Neural cell (in vitro differentiated cells): ENCODE results near the gene TEX30. TPM values are rescaled to one million over a fixed set of nuclear protein-coding genes. Genes with fewer than 3 reads are reported as not detected.
A peak's percentile ranks its signal among the peaks of the same experiment; 100 is the strongest.

ENCODE experiments used
- H2AFZ ChIP-seq: fragments of 200-600, 300-800 bp; sonication (generic), shearing (Covaris generic); 2 replicates; pipeline ENCODE4 v1.6.0; 2014; ENCODE audit warnings: low read depth, mild to moderate bottlenecking, antibody characterized with exemption, low read length, moderate library complexity
- H3F3A ChIP-seq: fragments of 200-600 bp; shearing (Covaris generic); 2 replicates; pipeline ENCODE4 v1.6.1; 2016; ENCODE audit warnings: mild to moderate bottlenecking, moderate library complexity, mixed read lengths, antibody characterized with exemption, low read length; ENCODE audit not compliant: insufficient read depth, poor library complexity, severe bottlenecking
- H3K27ac ChIP-seq: fragments of 200-600, 300-800 bp; sonication (generic), shearing (Covaris generic); 2 replicates; pipeline ENCODE4 v1.5.1; 2014; ENCODE audit warnings: mild to moderate bottlenecking, low read length, moderate library complexity
- H3K27me3 ChIP-seq: fragments of 300-800, 200-600 bp; sonication (generic), shearing (Covaris generic); 2 replicates; pipeline ENCODE4 v1.6.0; 2014; ENCODE audit warnings: mild to moderate bottlenecking, low read depth, low read length, moderate library complexity; ENCODE audit not compliant: insufficient read depth
- H3K36me3 ChIP-seq: fragments of 300-800, 200-600 bp; sonication (generic), shearing (Covaris generic); 2 replicates; pipeline ENCODE4 v1.5.1; 2014; ENCODE audit warnings: mild to moderate bottlenecking, antibody characterized with exemption, low read length, moderate library complexity; ENCODE audit not compliant: insufficient read depth
- H3K4me2 ChIP-seq: fragments of 300-800, 200-600 bp; sonication (generic), shearing (Covaris generic); 2 replicates; pipeline ENCODE4 v1.6.0; 2014; ENCODE audit warnings: mild to moderate bottlenecking, low read length
- H3K4me3 ChIP-seq: fragments of 300-800, 200-600 bp; sonication (generic), shearing (Covaris generic); 2 replicates; pipeline ENCODE4 v1.5.1; 2014; ENCODE audit warnings: mild to moderate bottlenecking, low read length, moderate library complexity
- H3K79me2 ChIP-seq: fragments of 200-600 bp; shearing (Covaris generic); replicated peaks from 2 replicates; pipeline ENCODE4 v1.6.0; 2014; ENCODE audit warnings: mild to moderate bottlenecking, low read length, moderate library complexity; ENCODE audit not compliant: insufficient read depth
- H3K9ac ChIP-seq: fragments of 300-800, 200-600 bp; sonication (generic), shearing (Covaris generic); 2 replicates; pipeline ENCODE4 v1.6.1; 2016; ENCODE audit warnings: mild to moderate bottlenecking, low read length, mixed read lengths
- H3K9me2 ChIP-seq: fragments of 200-600 bp; shearing (Covaris generic); 2 replicates; pipeline ENCODE4 v1.6.1; 2016; ENCODE audit warnings: mild to moderate bottlenecking, low read length, mixed read lengths; ENCODE audit not compliant: insufficient read depth
- H3K9me3 ChIP-seq: fragments of 200-600, 300-800 bp; sonication (generic), shearing (Covaris generic); 2 replicates; pipeline ENCODE4 v1.6.1; 2016; ENCODE audit warnings: mild to moderate bottlenecking, mixed run types, low read length, moderate library complexity, mixed read lengths
- H4K20me1 ChIP-seq: fragments of 200-600 bp; shearing (Covaris generic); 2 replicates; pipeline ENCODE4 v1.6.1; 2016; ENCODE audit warnings: mild to moderate bottlenecking, mixed run types; ENCODE audit not compliant: insufficient read depth
- EP300 ChIP-seq: fragments of 450-650 bp; conservative IDR thresholded peaks from 2 replicates; pipeline ENCODE4 v1.6.1; 2014; ENCODE audit warnings: antibody characterized with exemption, mild to moderate bottlenecking, moderate library complexity; ENCODE audit not compliant: poor library complexity, severe bottlenecking
- EZH2 ChIP-seq: fragments of 200-600, 300-800 bp; shearing (Covaris generic), sonication (generic); IDR thresholded peaks from 2 replicates; pipeline ENCODE4 v1.6.1; 2014; ENCODE audit warnings: antibody characterized with exemption, low read length, borderline replicate concordance, mild to moderate bottlenecking; ENCODE audit not compliant: insufficient read depth, poor library complexity, severe bottlenecking
- MXI1 ChIP-seq: fragments of 450-650 bp; conservative IDR thresholded peaks from 2 replicates; pipeline ENCODE4 v1.6.1; 2014; ENCODE audit warnings: antibody characterized with exemption, mild to moderate bottlenecking; ENCODE audit not compliant: poor library complexity, severe bottlenecking
- POLR2AphosphoS5 ChIP-seq: IDR thresholded peaks from 2 replicates; pipeline ENCODE4 v1.6.1; 2012
- RAD21 ChIP-seq: fragments of 450-650 bp; conservative IDR thresholded peaks from 2 replicates; pipeline ENCODE4 v1.6.1; 2014; ENCODE audit warnings: antibody characterized with exemption, mild to moderate bottlenecking, moderate library complexity
- SMC3 ChIP-seq: fragments of 450-650 bp; conservative IDR thresholded peaks from 2 replicates; pipeline ENCODE4 v1.6.1; 2014; ENCODE audit warnings: antibody characterized with exemption, mild to moderate bottlenecking, moderate library complexity; ENCODE audit not compliant: poor library complexity
- TAF1 ChIP-seq: IDR thresholded peaks from 2 replicates; pipeline ENCODE4 v1.6.1; 2012; ENCODE audit warnings: low read depth
- polyA plus RNA-seq: library from polyadenylated mRNA; depleted of rRNA; stranded (reverse); fragments of >200 nt; gene quantifications from 2 replicates; pipeline ENCODE4 v1.2.3, GENCODE V29; 2014
- TF ChIP-seq, protein P1 (sequence below): fragments of 450-650 bp; IDR thresholded peaks from 2 replicates; pipeline ENCODE4 v1.5.1; 2014; ENCODE audit warnings: antibody characterized with exemption, mild to moderate bottlenecking, moderate library complexity; ENCODE audit not compliant: poor library complexity, severe bottlenecking
- TF ChIP-seq, protein P2 (sequence below): IDR thresholded peaks from 2 replicates; pipeline ENCODE4 v1.6.1; 2012; ENCODE audit warnings: borderline replicate concordance

The TEX30 gene
- polyA plus RNA-seq, 1 donor from 2014 or later = 29.9 TPM

DNA sequence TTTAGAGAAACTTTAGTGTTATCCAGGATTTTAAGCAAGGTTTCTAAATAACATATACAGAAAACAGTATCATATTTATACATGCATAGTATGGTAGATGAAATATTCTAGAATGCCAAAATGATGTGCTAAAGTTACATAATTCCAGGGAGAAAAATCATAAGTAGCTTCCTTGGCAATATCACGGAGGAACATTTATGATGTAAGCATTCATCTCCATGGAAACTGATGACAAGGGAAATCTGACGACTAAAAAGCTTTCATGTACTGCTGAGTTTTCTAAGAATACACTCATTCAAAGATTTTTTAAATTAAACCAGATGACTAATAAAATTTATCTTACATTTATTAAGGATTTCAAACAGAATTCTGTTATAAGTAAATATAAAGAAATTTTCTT is 4.7 kb downstream of the TEX30 start:
- H3K9me2 ChIP-seq = no peaks in the 10 kb centered on the region
- H3F3A ChIP-seq = no peaks in the 10 kb centered on the region
- H3K27me3 ChIP-seq = no peaks in the 10 kb centered on the region
- no peaks in the 10 kb centered on the region for H3K79me2 ChIP-seq
- no peaks in the 10 kb centered on the region for H4K20me1 ChIP-seq
- H3K9me3 ChIP-seq = no peaks in the 10 kb centered on the region
- H2AFZ ChIP-seq = no peak overlapping the region
- TF ChIP-seq, protein P1, sequence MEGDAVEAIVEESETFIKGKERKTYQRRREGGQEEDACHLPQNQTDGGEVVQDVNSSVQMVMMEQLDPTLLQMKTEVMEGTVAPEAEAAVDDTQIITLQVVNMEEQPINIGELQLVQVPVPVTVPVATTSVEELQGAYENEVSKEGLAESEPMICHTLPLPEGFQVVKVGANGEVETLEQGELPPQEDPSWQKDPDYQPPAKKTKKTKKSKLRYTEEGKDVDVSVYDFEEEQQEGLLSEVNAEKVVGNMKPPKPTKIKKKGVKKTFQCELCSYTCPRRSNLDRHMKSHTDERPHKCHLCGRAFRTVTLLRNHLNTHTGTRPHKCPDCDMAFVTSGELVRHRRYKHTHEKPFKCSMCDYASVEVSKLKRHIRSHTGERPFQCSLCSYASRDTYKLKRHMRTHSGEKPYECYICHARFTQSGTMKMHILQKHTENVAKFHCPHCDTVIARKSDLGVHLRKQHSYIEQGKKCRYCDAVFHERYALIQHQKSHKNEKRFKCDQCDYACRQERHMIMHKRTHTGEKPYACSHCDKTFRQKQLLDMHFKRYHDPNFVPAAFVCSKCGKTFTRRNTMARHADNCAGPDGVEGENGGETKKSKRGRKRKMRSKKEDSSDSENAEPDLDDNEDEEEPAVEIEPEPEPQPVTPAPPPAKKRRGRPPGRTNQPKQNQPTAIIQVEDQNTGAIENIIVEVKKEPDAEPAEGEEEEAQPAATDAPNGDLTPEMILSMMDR = no peak
- peak; percentile 19 for TF ChIP-seq EP300
- H3K36me3 ChIP-seq = no peaks in the 10 kb centered on the region
- H3K9ac ChIP-seq = peak overlapping the region; percentile 17
- no peak overlapping the region for H3K4me2 ChIP-seq
- H3K27ac ChIP-seq = peak overlapping the region; percentile 65
- peak overlapping the region; percentile 29 for H3K4me3 ChIP-seq

DNA sequence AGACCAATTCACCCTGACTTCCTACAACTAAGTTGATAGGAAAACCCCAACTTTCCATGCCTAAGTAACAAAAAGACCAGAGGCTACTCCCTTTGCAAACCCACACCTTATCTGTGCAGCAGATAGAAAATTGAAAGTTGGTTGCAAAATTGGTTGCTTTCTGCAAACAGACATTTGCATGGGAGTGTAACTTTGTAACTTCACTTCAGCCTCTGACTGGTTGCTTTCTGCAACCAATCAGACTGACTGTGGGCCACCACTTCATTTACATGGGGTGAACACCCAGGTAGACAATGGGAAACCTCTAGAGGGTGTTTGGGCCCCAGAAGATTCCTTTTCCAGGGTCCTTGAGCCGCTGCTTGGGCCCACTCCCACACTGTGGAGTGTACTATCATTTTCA is 9.8 kb downstream of the TEX30 start:
- Histone ChIP-seq H3K4me3 (no peak overlapping the region), H3K9me3 (no peaks in the 10 kb centered on the region), H3F3A (no peaks in the 10 kb centered on the region), H3K36me3 (no peaks in the 10 kb centered on the region), H3K4me2 (no peak overlapping the region), H4K20me1 (no peaks in the 10 kb centered on the region), H3K9ac (no peak overlapping the region), H3K9me2 (no peaks in the 10 kb centered on the region), H3K79me2 (no peaks in the 10 kb centered on the region), H3K27ac (no peak overlapping the region), H2AFZ (no peak overlapping the region), H3K27me3 (no peaks in the 10 kb centered on the region)
- TF ChIP-seq MXI1 (no peak), RAD21 (no peak), TAF1 (no peak), POLR2AphosphoS5 (no peak), SMC3 (no peak), EP300 (no peak), EZH2 (no peak)
- TF ChIP-seq, protein P2, sequence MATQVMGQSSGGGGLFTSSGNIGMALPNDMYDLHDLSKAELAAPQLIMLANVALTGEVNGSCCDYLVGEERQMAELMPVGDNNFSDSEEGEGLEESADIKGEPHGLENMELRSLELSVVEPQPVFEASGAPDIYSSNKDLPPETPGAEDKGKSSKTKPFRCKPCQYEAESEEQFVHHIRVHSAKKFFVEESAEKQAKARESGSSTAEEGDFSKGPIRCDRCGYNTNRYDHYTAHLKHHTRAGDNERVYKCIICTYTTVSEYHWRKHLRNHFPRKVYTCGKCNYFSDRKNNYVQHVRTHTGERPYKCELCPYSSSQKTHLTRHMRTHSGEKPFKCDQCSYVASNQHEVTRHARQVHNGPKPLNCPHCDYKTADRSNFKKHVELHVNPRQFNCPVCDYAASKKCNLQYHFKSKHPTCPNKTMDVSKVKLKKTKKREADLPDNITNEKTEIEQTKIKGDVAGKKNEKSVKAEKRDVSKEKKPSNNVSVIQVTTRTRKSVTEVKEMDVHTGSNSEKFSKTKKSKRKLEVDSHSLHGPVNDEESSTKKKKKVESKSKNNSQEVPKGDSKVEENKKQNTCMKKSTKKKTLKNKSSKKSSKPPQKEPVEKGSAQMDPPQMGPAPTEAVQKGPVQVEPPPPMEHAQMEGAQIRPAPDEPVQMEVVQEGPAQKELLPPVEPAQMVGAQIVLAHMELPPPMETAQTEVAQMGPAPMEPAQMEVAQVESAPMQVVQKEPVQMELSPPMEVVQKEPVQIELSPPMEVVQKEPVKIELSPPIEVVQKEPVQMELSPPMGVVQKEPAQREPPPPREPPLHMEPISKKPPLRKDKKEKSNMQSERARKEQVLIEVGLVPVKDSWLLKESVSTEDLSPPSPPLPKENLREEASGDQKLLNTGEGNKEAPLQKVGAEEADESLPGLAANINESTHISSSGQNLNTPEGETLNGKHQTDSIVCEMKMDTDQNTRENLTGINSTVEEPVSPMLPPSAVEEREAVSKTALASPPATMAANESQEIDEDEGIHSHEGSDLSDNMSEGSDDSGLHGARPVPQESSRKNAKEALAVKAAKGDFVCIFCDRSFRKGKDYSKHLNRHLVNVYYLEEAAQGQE = no peak
- TF ChIP-seq, protein P1 = no peak
